Measurements from ENCODE around the gene SIRPB2. TPM values are rescaled to one million over a fixed set of nuclear protein-coding genes. Genes with fewer than 3 reads are reported as not detected.
A peak's percentile ranks its signal among the peaks of the same experiment; 100 is the strongest.

Gene SIRPB2
- total RNA-seq, 1 experiment from 2014 or later = 7.1 TPM

GRCh38 chr20:1491860-1492642, 831 bp upstream of the SIRPB2 start:
- no peaks in the 10 kb centered on the region for H3K36me3 ChIP-seq (ENCODE audit: low read depth)
- BruUV-seq (replicated peaks) = no TSS peak
- H3K4me3 ChIP-seq = no peak overlapping the region
- peaks cover 51% of the 10 kb centered on the region for H3F3A ChIP-seq (ENCODE audit: insufficient read depth, low read depth)
- ChIA-PET CTCF (no interaction called here), POLR2A (ENCODE audit: unreplicated experiment) (no interaction called here)
- no peak for DNase-seq
- intact Hi-C loops (cut with micrococcal nuclease; ENCODE audit: unreplicated experiment) = no loop called here
- H3K4me2 ChIP-seq = no peak overlapping the region
- H3K79me2 ChIP-seq (ENCODE audit: low read depth) = no peaks in the 10 kb centered on the region
- no peaks in the 10 kb centered on the region for H4K20me1 ChIP-seq (ENCODE audit: insufficient read depth)
- H2AFZ ChIP-seq = no peak overlapping the region
- H3K4me1 ChIP-seq (replicated peaks; ENCODE audit: insufficient read depth) = peaks cover 47% of the 10 kb centered on the region
- H3K9me2 ChIP-seq (ENCODE audit: insufficient read depth) = no peaks in the 10 kb centered on the region
- peak overlapping the region; percentile 97 for H3K27ac ChIP-seq
- TF ChIP-seq CTCF (conservative IDR thresholded peaks at IDR 0.05) (no peak), EZH2 (IDR thresholded peaks at IDR 0.05; ENCODE audit: low read depth) (no peak)
- peaks cover 4% of the 10 kb centered on the region for H3K9me3 ChIP-seq (ENCODE audit: insufficient read depth, low read depth)
- no peaks in the 10 kb centered on the region for H3K27me3 ChIP-seq (ENCODE audit: insufficient read depth, low read depth)

GRCh38 chr20:1490643-1491195, 501 bp downstream of the SIRPB2 start:
- Histone ChIP-seq H3K4me1 (replicated peaks; ENCODE audit: insufficient read depth) (peaks cover 47% of the 10 kb centered on the region), H3K27ac (peak overlapping the region; percentile 97), H3F3A (ENCODE audit: insufficient read depth, low read depth) (peaks cover 59% of the 10 kb centered on the region), H3K36me3 (ENCODE audit: low read depth) (no peaks in the 10 kb centered on the region), H3K79me2 (ENCODE audit: low read depth) (no peaks in the 10 kb centered on the region), H2AFZ (no peak overlapping the region), H3K4me2 (peak overlapping the region; percentile 78), H3K27me3 (ENCODE audit: insufficient read depth, low read depth) (no peaks in the 10 kb centered on the region), H3K4me3 (no peak overlapping the region), H4K20me1 (ENCODE audit: insufficient read depth) (no peaks in the 10 kb centered on the region), H3K9me3 (ENCODE audit: insufficient read depth, low read depth) (peaks cover 13% of the 10 kb centered on the region), H3K9me2 (ENCODE audit: insufficient read depth) (no peaks in the 10 kb centered on the region)
- intact Hi-C loops (cut with micrococcal nuclease; ENCODE audit: unreplicated experiment) = no loop called here
- ChIA-PET POLR2A (ENCODE audit: unreplicated experiment) (interaction anchor here (0.7 kb wide), 1 partner anchor 286 kb away, joined by 3 read pairs; no protein-coding TSS in a partner anchor), CTCF (interaction anchor here (1.2 to 1.6 kb wide), 3 partner anchors 13 to 287 kb away, joined by 4 to 6 read pairs (median 6); no protein-coding TSS in a partner anchor)
- BruUV-seq (replicated peaks) = TSS peak; percentile 86
- DNase-seq = no peak
- TF ChIP-seq EZH2 (IDR thresholded peaks at IDR 0.05; ENCODE audit: low read depth) (no peak), CTCF (conservative IDR thresholded peaks at IDR 0.05) (no peak)

- Histone ChIP-seq H2AFZ (peak overlapping the region; percentile 69), H3F3A (ENCODE audit: insufficient read depth, low read depth) (peaks cover 59% of the 10 kb centered on the region), H4K20me1 (ENCODE audit: insufficient read depth) (no peaks in the 10 kb centered on the region), H3K27me3 (ENCODE audit: insufficient read depth, low read depth) (no peaks in the 10 kb centered on the region), H3K27ac (peak overlapping the region; percentile 97), H3K4me2 (peak overlapping the region; percentile 78), H3K9me2 (ENCODE audit: insufficient read depth) (no peaks in the 10 kb centered on the region), H3K4me1 (replicated peaks; ENCODE audit: insufficient read depth) (peaks cover 53% of the 10 kb centered on the region), H3K79me2 (ENCODE audit: low read depth) (no peaks in the 10 kb centered on the region), H3K4me3 (peak overlapping the region; percentile 32), H3K36me3 (ENCODE audit: low read depth) (no peaks in the 10 kb centered on the region), H3K9me3 (ENCODE audit: insufficient read depth, low read depth) (peaks cover 13% of the 10 kb centered on the region)
- DNase-seq = peak; percentile 65 to 98
- TF ChIP-seq EZH2 (IDR thresholded peaks at IDR 0.05; ENCODE audit: low read depth) = no peak
- no peak for TF ChIP-seq CTCF (conservative IDR thresholded peaks at IDR 0.05)
- intact Hi-C loops (cut with micrococcal nuclease; ENCODE audit: unreplicated experiment) = loop anchor here (1.0 kb wide), 2 partner anchors 9 to 12 kb away; no protein-coding TSS in a partner anchor
- BruUV-seq (replicated peaks) = no TSS peak
- ChIA-PET CTCF (interaction anchor here (1.2 to 1.6 kb wide), 3 partner anchors 14 to 287 kb away, joined by 4 to 6 read pairs (median 6); no protein-coding TSS in a partner anchor), POLR2A (ENCODE audit: unreplicated experiment) (interaction anchor here (0.6 to 1.0 kb wide), 6 partner anchors 9 to 981 kb away, joined by 3 to 5 read pairs (median 3); no protein-coding TSS in a partner anchor)
These were observed 1.3 kb downstream of the SIRPB2 start for GRCh38 chr20:1489764-1490436.
